Smooth muscle cell of bladder (primary cell): ENCODE measurements around the gene SPATA2L. TPM values are rescaled to one million over a fixed set of nuclear protein-coding genes. Genes with fewer than 3 reads are reported as not detected.

Source experiments
- total RNA-seq: library from RNA; depleted of rRNA; stranded (reverse); fragments of >200 nt; gene quantifications from 2 replicates; pipeline ENCODE4 v1.2.3, GENCODE V29; 2014

SPATA2L gene, protein sequence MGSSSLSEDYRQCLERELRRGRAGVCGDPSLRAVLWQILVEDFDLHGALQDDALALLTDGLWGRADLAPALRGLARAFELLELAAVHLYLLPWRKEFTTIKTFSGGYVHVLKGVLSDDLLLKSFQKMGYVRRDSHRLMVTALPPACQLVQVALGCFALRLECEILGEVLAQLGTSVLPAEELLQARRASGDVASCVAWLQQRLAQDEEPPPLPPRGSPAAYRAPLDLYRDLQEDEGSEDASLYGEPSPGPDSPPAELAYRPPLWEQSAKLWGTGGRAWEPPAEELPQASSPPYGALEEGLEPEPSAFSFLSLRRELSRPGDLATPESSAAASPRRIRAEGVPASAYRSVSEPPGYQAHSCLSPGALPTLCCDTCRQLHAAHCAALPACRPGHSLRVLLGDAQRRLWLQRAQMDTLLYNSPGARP
- 6.7 and 6.8 TPM in 2 replicates for total RNA-seq

DNA sequence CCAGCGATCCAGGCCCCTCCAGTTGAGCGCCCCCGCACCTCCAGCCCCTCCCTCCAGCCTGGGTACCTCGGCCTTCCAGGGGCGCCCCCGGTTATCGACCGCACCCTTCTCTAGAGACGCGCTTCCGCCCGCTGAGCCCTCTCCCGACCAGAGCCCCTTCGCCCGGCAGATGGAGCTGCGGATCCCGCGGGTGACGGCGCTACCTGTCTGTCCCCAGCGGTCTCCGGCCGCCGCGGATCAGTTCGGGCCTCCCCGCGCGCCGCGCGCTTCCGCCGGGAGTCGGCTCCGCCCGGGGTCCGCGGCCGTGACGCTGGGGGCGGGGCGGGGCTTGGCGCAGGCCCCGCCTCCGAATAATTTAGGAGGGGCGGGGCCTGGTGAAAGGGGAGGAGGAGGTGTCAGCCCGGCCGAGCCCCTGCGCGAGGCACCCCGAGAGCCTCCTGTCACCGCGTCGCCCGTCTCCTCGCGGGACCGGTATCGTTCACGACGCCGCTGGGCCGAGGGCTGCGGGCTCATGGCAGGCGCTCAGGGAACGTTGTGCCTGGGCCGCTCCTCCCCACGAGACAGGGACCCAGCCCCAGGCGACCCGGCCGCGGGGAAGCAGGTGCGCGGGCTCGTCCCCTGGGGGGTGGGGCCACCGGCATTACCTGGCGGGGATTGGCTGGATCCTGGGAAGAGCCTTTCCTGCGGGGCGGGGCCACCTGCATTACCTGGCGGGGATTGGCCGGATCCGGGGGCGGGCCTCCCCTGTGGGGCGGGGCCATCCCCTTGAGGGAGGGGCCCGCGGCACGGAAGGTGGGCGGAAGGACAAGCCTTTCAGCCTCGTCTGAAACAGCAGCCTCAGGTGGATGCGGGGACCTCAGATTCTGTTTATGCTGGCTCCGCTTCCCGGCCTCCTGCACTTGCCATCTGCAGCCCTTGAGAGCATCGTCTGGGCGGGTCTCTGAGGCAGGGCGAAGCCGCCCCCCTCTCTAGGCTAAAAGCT lies at the start of gene SPATA2L:
Gene SPATA2L (minus strand): TSS at position 281 of the 982 bp plus-strand sequence. CDS start 473 bp downstream, outside the sequence.

DNA sequence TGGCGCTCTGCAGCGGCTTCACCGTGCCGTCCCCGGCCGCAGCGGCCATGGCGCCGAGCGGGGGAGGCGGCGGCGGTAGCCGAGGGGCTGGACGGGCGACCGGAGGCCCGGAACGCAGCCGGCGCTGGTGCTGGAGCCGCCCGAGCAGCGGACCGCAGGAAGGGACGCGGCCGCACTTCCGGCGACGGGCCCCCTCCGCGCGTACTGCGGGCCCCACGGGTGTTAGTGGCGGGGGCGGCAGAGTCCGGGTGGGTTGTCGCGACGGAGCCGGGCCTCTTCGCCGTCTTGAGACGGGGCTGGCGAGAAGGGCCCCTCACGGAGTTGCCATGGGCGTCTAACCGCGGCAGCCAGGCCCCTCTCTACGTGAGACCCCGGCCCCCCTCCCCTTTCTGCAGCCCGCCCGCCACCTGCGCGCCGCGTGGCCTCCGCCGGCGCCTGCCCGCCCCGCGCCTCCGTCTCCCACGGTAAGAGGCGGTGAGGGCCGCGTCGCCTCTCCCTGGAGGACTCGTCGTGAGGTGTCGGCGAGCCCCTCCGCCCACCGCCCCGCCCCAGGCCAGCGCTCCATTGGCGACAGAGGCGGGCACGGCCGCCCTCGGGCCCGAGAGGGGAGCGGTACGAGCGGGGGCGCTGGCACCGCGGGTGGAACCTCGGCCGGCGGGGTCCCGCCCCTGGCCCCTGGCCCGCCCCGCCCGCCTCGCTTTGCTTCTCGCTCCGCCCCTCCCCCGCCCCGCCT lies 19.5 kb upstream of the SPATA2L start, which contains the start of the genes VPS9D1 and ZNF276:
Gene VPS9D1 (minus strand): TSS at position 86 of the 733 bp plus-strand sequence. CDS start 37 bp downstream, at position 49.
Gene ZNF276 (plus strand): TSS at position 725 of the 733 bp plus-strand sequence. CDS start 104 bp downstream, outside the sequence.

DNA sequence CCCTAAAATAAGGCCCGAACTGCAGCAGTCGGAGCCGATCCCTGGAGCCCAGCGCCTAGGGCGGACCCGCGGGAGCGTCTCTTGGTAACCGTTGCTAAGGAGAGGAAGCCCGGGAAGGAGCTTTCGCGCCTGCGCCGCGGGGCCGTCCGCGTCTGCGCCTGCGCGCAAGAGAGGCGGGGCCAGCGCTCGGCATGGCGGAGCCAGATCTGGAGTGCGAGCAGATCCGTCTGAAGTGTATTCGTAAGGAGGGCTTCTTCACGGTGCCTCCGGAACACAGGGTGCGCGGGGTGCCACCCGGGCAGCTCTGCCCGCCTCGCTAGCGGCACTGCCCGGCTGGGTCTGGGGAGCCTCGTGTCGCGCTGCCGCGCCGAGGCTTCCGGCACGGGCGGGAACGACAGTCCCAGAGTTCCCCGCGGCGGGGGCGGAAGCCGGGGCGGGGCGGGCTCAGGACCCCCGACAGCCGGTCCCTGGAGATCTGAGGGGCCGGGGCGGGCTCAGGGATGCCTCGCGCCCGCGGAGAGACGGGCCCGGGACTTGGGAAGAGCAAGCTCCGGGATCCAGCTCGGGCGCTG lies 14.9 kb downstream of the SPATA2L start, which contains the start of gene CDK10:
Gene CDK10 (plus strand): TSS at position 170 of the 572 bp plus-strand sequence. CDS start 22 bp downstream, at position 192.

DNA sequence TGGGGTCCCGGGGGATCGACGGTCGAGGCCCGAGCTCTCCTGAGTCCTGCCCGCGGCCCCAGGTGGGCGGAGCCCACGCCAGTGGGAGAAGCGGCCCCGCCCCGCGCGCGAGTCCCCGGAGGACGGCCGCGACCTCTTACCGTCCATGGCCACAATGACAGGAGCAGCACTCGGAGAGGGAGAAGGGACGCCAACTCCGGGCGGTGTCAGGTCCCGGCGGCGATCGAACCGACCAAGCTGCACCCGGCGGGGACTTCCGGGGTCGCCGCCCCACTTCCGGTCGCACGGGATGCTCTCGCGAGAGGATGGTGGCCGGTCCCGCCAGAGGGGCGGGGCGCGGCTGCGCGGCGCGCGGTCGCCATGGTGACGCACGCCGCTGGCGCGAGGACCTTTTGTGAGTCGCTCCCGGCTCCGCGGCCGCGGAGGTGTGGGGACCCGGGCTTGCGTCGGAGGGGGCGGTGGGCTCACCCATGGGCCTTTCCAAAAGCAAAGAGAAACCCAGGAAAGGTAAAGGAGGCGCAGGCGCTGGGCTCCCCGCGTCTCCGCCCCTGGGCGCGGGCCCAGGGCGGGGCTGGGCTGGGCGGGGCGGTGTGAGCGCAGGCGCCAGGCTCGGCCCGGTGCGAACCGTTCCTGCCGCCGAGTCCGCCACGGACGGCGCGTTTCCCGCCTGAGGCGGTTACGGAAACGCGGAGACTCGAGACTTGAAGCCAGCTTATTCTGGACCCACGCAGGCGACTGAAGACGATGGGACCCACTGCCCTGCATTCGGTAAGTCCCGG lies 43.9 kb downstream of the SPATA2L start, which contains the start of the genes CHMP1A and SPATA33:
Gene CHMP1A (minus strand): TSS at position 267 of the 779 bp plus-strand sequence. CDS start 120 bp downstream, at position 147.
Gene SPATA33 (plus strand): TSS at position 395 of the 779 bp plus-strand sequence. CDS start 76 bp downstream, at position 471.

Other genes with a start within 250 kb of the SPATA2L start
- 44.3 and 52.3 TPM in 2 replicates for gene ANKRD11, start 211.1 kb downstream of the SPATA2L start, total RNA-seq
- 80.6 and 109 TPM in 2 replicates for gene SPG7, start 193.3 kb downstream of the SPATA2L start, total RNA-seq
- gene RPL13, start 141.0 kb downstream of the SPATA2L start, total RNA-seq, result 3,018 and 3,893 TPM in 2 replicates
- gene CPNE7, start 125.9 kb downstream of the SPATA2L start, total RNA-seq, result 3.6 and 4.0 TPM in 2 replicates
- gene DPEP1, start 88.1 kb downstream of the SPATA2L start, total RNA-seq, result 0.14 and 0.65 TPM in 2 replicates
- gene CHMP1A, start 44.0 kb downstream of the SPATA2L start, total RNA-seq, result 72.0 and 82.3 TPM in 2 replicates
- gene SPATA33, start 43.9 kb downstream of the SPATA2L start, total RNA-seq, result 1.3 and 2.6 TPM in 2 replicates
- gene CDK10, start 15.0 kb downstream of the SPATA2L start, total RNA-seq, result 25.6 and 29.5 TPM in 2 replicates
- 7.1 TPM in 2 replicates for gene VPS9D1, start 19.2 kb upstream of the SPATA2L start, total RNA-seq
- gene ZNF276, start 19.8 kb upstream of the SPATA2L start, total RNA-seq, result 8.2 and 12.5 TPM in 2 replicates
- gene FANCA, start 114.9 kb upstream of the SPATA2L start, total RNA-seq, result 2.0 and 2.2 TPM in 2 replicates
- 0.55 and 1.00 TPM in 2 replicates for gene SPIRE2, start 126.8 kb upstream of the SPATA2L start, total RNA-seq
- gene TCF25, start 171.9 kb upstream of the SPATA2L start, total RNA-seq, result 209 and 238 TPM in 2 replicates
- gene MC1R, start 217.2 kb upstream of the SPATA2L start, total RNA-seq, result 3.6 and 4.3 TPM in 2 replicates
- 128 and 149 TPM in 2 replicates for gene TUBB3, start 221.6 kb upstream of the SPATA2L start, total RNA-seq
- gene DEF8, start 247.1 kb upstream of the SPATA2L start, total RNA-seq, result 85.5 and 94.7 TPM in 2 replicates